Measurements from ENCODE around the gene ADSS1.
"Not testable (repeated sequence)": the region's sequence is repeated elsewhere in the genome, so short reads cannot be mapped to it uniquely, and the experiment has no call there.

ADSS1 gene

GRCh38 chr14:104714066-104714465 lies 10.0 kb upstream of the ADSS1 start:
- no peak for DNase-seq

- DNase-seq = no peak
Measured at GRCh38 chr14:104714681-104715080, 9.3 kb upstream of the ADSS1 start.

GRCh38 chr14:104715416-104715815 lies 8.6 kb upstream of the ADSS1 start:
- DNase-seq = no peak

GRCh38 chr14:104715871-104716270 lies 8.2 kb upstream of the ADSS1 start:
- no peak for DNase-seq

GRCh38 chr14:104717137-104717536 lies 6.9 kb upstream of the ADSS1 start:
- peak in 1 of 51 donors; percentile 21 for DNase-seq

GRCh38 chr14:104717646-104718045 lies 6.4 kb upstream of the ADSS1 start:
- DNase-seq = no peak

- no peak for DNase-seq
Measured at GRCh38 chr14:104718147-104718546, 5.9 kb upstream of the ADSS1 start.

GRCh38 chr14:104718871-104719270 lies 5.2 kb upstream of the ADSS1 start:
- no peak for DNase-seq

- DNase-seq = no peak
Measured at GRCh38 chr14:104719343-104719742, 4.7 kb upstream of the ADSS1 start.

- DNase-seq = no peak
Measured at GRCh38 chr14:104721505-104722431, 2.3 kb upstream of the ADSS1 start.

- DNase-seq = no peak
Measured at GRCh38 chr14:104722938-104723650, 935 bp upstream of the ADSS1 start.

- peak in 7 of 51 donors; percentile 37 to 72 (median 57) for DNase-seq
Measured at GRCh38 chr14:104724407-104724980, 465 bp downstream of the ADSS1 start.

- peak in 27 of 51 donors; percentile 20 to 69 (median 47) for DNase-seq
Measured at GRCh38 chr14:104724981-104725771, 1.1 kb downstream of the ADSS1 start.

- no peak for DNase-seq
Measured at GRCh38 chr14:104725772-104726548, 1.9 kb downstream of the ADSS1 start.

GRCh38 chr14:104726600-104727451 lies 2.8 kb downstream of the ADSS1 start:
- peak in 8 of 51 donors; percentile 22 to 49 (median 29) for DNase-seq

- no peak for DNase-seq
Measured at GRCh38 chr14:104728631-104729030, 4.6 kb downstream of the ADSS1 start.

- not testable (repeated sequence) for DNase-seq
Measured at GRCh38 chr14:104729176-104729834, 5.3 kb downstream of the ADSS1 start.

GRCh38 chr14:104729835-104730181 lies 5.8 kb downstream of the ADSS1 start:
- no peak for DNase-seq

- no peak for DNase-seq
Measured at GRCh38 chr14:104730487-104730886, 6.5 kb downstream of the ADSS1 start.

Data from hypothalamus (tissue), 51 donors.